HepG2 (cell line): ENCODE measurements around the gene EDN2. TPM values are rescaled to one million over a fixed set of nuclear protein-coding genes. Genes with fewer than 3 reads are reported as not detected.

ENCODE experiments used
- ATAC-seq: fragments of 200-7000 bp; cut with Tn5 transposase; 3 replicates; pipeline ENCODE4 v1.9.1; 2020; ENCODE audit warnings: mild to moderate bottlenecking, moderate library complexity
- BruUV-seq: library from RNA; stranded (reverse); fragments of 400-500 nt; replicated peaks from 2 replicates; lab custom pipeline; 2021; lab: Mats Ljungman, UMichigan
- CTCF ChIA-PET: fragments of 300-600 bp; formaldehyde crosslinking; extraction: SDS; loops from one replicate; lab custom pipeline; 2021; ENCODE audit warnings: low total read pairs, inconsistent platforms, low intra/inter-chr PET ratio; lab: Yijun Ruan, JAX
- POLR2A ChIA-PET: fragments of 350-600 bp; sonication (Branson Sonifier 250); formaldehyde crosslinking; loops from one replicate; lab custom pipeline; 2020; ENCODE audit warnings: antibody characterized with exemption, inconsistent platforms; lab: Yijun Ruan, JAX
- DNase-seq: peaks from one replicate; pipeline ENCODE4 v3.0.0-alpha.2; 2015; ENCODE audit warnings: low spot score
- FAIRE-seq: peaks from 3 replicates; lab custom pipeline; 2011; peaks lifted over from hg19 to GRCh38; lab: Jason Lieb, UNC
- H2AFZ ChIP-seq: one replicate; pipeline ENCODE4 v1.6.1; 2011; ENCODE audit warnings: low read length, inconsistent platforms
- H3K27ac ChIP-seq: fragments of 300-600 bp; 3 replicates; pipeline ENCODE4 v1.8.0; 2011; ENCODE audit warnings: mixed run types, mild to moderate bottlenecking, mixed read lengths, low read length, inconsistent platforms; ENCODE audit not compliant: insufficient read depth; ENCODE audit errors: extremely low read length
- H3K27me3 ChIP-seq, 2 experiments: fragments of 200-600 bp in 1 of 2; 2 replicates in 1 of 2; 3 replicates in 1 of 2; pipeline versions ENCODE4 v1.6.0 to v1.8.0; 2011; ENCODE audit warnings: low read length in 2 of 2, mild to moderate bottlenecking in 2 of 2, moderate library complexity in 2 of 2, inconsistent platforms in 1 of 2; ENCODE audit not compliant: insufficient read depth in 2 of 2, control insufficient read depth in 1 of 2
- H3K36me3 ChIP-seq, 2 experiments: fragments of 200-600 bp in 1 of 2; replicated peaks in 1 of 2; 2 replicates in 1 of 2; 3 replicates in 1 of 2; pipeline versions ENCODE4 v1.5.1 to v1.8.0; 2011; ENCODE audit warnings: low read length in 2 of 2, inconsistent platforms in 1 of 2; ENCODE audit not compliant: insufficient read depth in 2 of 2, control insufficient read depth in 1 of 2
- H3K4me1 ChIP-seq: 2 replicates; pipeline ENCODE4 v1.5.1; 2012; ENCODE audit warnings: low read length, inconsistent platforms; ENCODE audit not compliant: insufficient read depth
- H3K4me2 ChIP-seq: 2 replicates; pipeline ENCODE4 v1.6.0; 2011; ENCODE audit warnings: low read depth, low read length, inconsistent platforms
- H3K4me3 ChIP-seq, 3 experiments: fragments of 200-600 bp in 1 of 3; sonication (generic), shearing (Covaris generic) in 1 of 3; replicated peaks in 1 of 3; 2 replicates each; pipeline ENCODE4 v1.5.1; 2011 to 2016; ENCODE audit warnings: low read length in 3 of 3, inconsistent platforms in 2 of 3, low read depth in 2 of 3, mild to moderate bottlenecking in 2 of 3, control low read depth in 1 of 3, mixed read lengths in 1 of 3; ENCODE audit not compliant: insufficient read depth in 1 of 3
- H3K79me2 ChIP-seq: one replicate; pipeline ENCODE4 v1.6.1; 2011; ENCODE audit warnings: low read length, inconsistent platforms; ENCODE audit not compliant: insufficient read depth
- H3K9ac ChIP-seq: 2 replicates; pipeline ENCODE4 v1.6.0; 2011; ENCODE audit warnings: mild to moderate bottlenecking, low read depth, low read length, inconsistent platforms; ENCODE audit not compliant: insufficient read depth
- H3K9me3 ChIP-seq: 2 replicates; pipeline ENCODE4 v1.5.1; 2012; ENCODE audit warnings: mild to moderate bottlenecking, low read length
- H4K20me1 ChIP-seq: 2 replicates; pipeline ENCODE4 v1.6.0; 2011; ENCODE audit warnings: inconsistent platforms, mild to moderate bottlenecking, low read length, moderate library complexity; ENCODE audit not compliant: insufficient read depth
- CHD2 ChIP-seq: IDR thresholded peaks from 2 replicates; pipeline ENCODE4 v1.6.1; 2011; ENCODE audit warnings: low read depth, low read length, improper control_type of control experiment
- ELF1 ChIP-seq: sonication (generic); formaldehyde crosslinking; IDR thresholded peaks from 2 replicates; pipeline ENCODE4 v1.4.0; 2020; ENCODE audit warnings: missing genetic modification reagents
- FOXA1 ChIP-seq, 2 experiments: fragments of 450-650 bp in 1 of 2; sonication (generic) in 1 of 2; formaldehyde crosslinking in 1 of 2; IDR thresholded peaks; 2 replicates each; pipeline versions ENCODE4 v1.4.0 to v1.6.1; 2016 to 2020; ENCODE audit warnings: missing genetic modification reagents in 1 of 2
- FOXJ3 ChIP-seq: sonication (generic); formaldehyde crosslinking; IDR thresholded peaks from 2 replicates; pipeline ENCODE4 v1.4.0; 2020; ENCODE audit warnings: missing genetic modification reagents, mild to moderate bottlenecking, borderline replicate concordance
- FOXK2 ChIP-seq: fragments of 450-650 bp; IDR thresholded peaks from 2 replicates; pipeline ENCODE4 v1.6.1; 2016
- KLF6 ChIP-seq: IDR thresholded peaks from 2 replicates; pipeline ENCODE4 v1.8.0; 2016; ENCODE audit warnings: missing biosample characterization, missing genetic modification reagents
- MEIS2 ChIP-seq: sonication (generic); formaldehyde crosslinking; IDR thresholded peaks from 2 replicates; pipeline ENCODE4 v1.9.0; 2021; ENCODE audit warnings: mild to moderate bottlenecking, missing genetic modification reagents
- PAWR ChIP-seq: sonication (generic); formaldehyde crosslinking; IDR thresholded peaks from 2 replicates; pipeline ENCODE4 v1.4.0; 2020; ENCODE audit warnings: missing genetic modification reagents, mild to moderate bottlenecking, borderline replicate concordance
- RFX5 ChIP-seq: IDR thresholded peaks from 2 replicates; pipeline ENCODE4 v1.6.1; 2011; ENCODE audit warnings: low read depth, low read length, improper control_type of control experiment
- SIX1 ChIP-seq: sonication (generic); formaldehyde crosslinking; IDR thresholded peaks from 2 replicates; pipeline ENCODE4 v1.4.0; 2020; ENCODE audit warnings: missing genetic modification reagents, borderline replicate concordance
- ZNF460 ChIP-seq: sonication (generic); formaldehyde crosslinking; IDR thresholded peaks from 2 replicates; pipeline ENCODE4 v1.5.1; 2020; ENCODE audit warnings: missing genetic modification reagents, mild to moderate bottlenecking, borderline replicate concordance
- ZNF619 ChIP-seq: sonication (generic); formaldehyde crosslinking; IDR thresholded peaks from 2 replicates; pipeline ENCODE4 v1.4.0; 2020; ENCODE audit warnings: mild to moderate bottlenecking, missing genetic modification reagents
- ZNF639 ChIP-seq: conservative IDR thresholded peaks from 2 replicates; pipeline ENCODE4 v1.6.1; 2018; ENCODE audit warnings: missing genetic modification reagents
- WGBS: methylation state at CpG from one replicate; pipeline ENCODE4 v1.1.6; 2017; ENCODE audit warnings: low lambda C conversion rate; 5-methylcytosine and 5-hydroxymethylcytosine counted together
- in situ Hi-C: cut with HindIII; loops from 2 replicates; pipeline ENCODE4 v1.10.0; 2017; ENCODE audit warnings: low pct_unique_long_range_greater_than_20kb; ENCODE audit not compliant: extremely low pct_ligation_motif_present
- intact Hi-C: fragments of 100-400 bp; cut with micrococcal nuclease; formaldehyde crosslinking; loops from one replicate; pipeline ENCODE4 v1.10.0; 2022; ENCODE audit not compliant: unreplicated experiment
- polyA plus RNA-seq, 8 experiments: library from polyadenylated mRNA; depleted of rRNA in 3 of 8; stranded (reverse) in 7 of 8; unstranded in 1 of 8; fragments of >200 nt; fragmentation: Illumina TruSeq in 4 of 8; extraction: Trizol in 4 of 8; gene quantifications; 2 replicates each; pipeline versions ENCODE4 v1.2.1 to v1.2.3, GENCODE V29; 2011 to 2016; ENCODE audit warnings: low read depth in 4 of 8, missing spikeins in 1 of 8, mixed read lengths in 1 of 8; ENCODE audit not compliant: insufficient read depth in 1 of 8
- total RNA-seq, 5 experiments: library from RNA; depleted of rRNA; stranded (reverse); fragments of >200 nt; fragmentation: Illumina TruSeq; extraction: Trizol; gene quantifications; 2 replicates each; pipeline ENCODE4 v1.2.3, GENCODE V29; 2016; ENCODE audit warnings: low read depth in 1 of 5

Gene EDN2
- total and polyA plus RNA-seq, 2 of the 13 experiments (the other 11 are each of a cell fraction or from before 2014, with no cell fraction given), result not detected

- peaks cover 14% of the 10 kb centered on the region for H3K4me1 ChIP-seq
- BruUV-seq, result no TSS peak
- in situ Hi-C loops, result no loop called here
- TF ChIP-seq ZNF639 (CRISPR knock-in tag), result no peak
- no peak for TF ChIP-seq FOXJ3
- TF ChIP-seq MEIS2, result no peak
- no peak for TF ChIP-seq FOXK2
- TF ChIP-seq SIX1 (CRISPR knock-in tag), result no peak
- no peak for TF ChIP-seq PAWR (CRISPR knock-in tag)
- no peak for TF ChIP-seq FOXA1 (IDR thresholded peaks at IDR 0.05)
- no peak for TF ChIP-seq FOXA1 (CRISPR knock-in tag; IDR thresholded peaks at IDR 0.05)
- TF ChIP-seq KLF6 (CRISPR knock-in tag), result no peak
- TF ChIP-seq ZNF619 (CRISPR knock-in tag), result no peak
- no peak for TF ChIP-seq ELF1 (CRISPR knock-in tag)
- TF ChIP-seq RFX5, result no peak
- TF ChIP-seq CHD2, result no peak
- no peak for TF ChIP-seq ZNF460 (CRISPR knock-in tag)
- TF ChIP-seq, all 625 proteins: peak for 0
- Histone ChIP-seq H3K79me2 (no peaks in the 10 kb centered on the region), H4K20me1 (no peaks in the 10 kb centered on the region), H3K4me3 (no peak overlapping the region), H3K36me3 (no peaks in the 10 kb centered on the region), H2AFZ (no peak overlapping the region), H3K27me3 (0 out of 5 replicates have a peak, but pooled peaks cover 0 to 2% of the 10 kb centered on the region in 2 experiments), H3K9me3 (no peaks in the 10 kb centered on the region), H3K27ac (no peak overlapping the region), H3K9ac (no peak overlapping the region), H3K4me2 (no peak overlapping the region)
- DNase-seq (no peak), FAIRE-seq (no peak), ATAC-seq (no peak)
- ChIA-PET POLR2A (no interaction called here), CTCF (no interaction called here)
- intact Hi-C loops, result no loop called here
- 0% methylated on average over 1 of the region's 5 CpGs for WGBS
Measured at GRCh38 chr1:41466146-41466545, 18.3 kb downstream of the EDN2 start.
